Keratinocyte (primary cell): ENCODE data around the gene TRMT61A.

ENCODE experiments used
- CTCF ChIP-seq, 3 experiments: IDR thresholded peaks in 1 of 3; conservative IDR thresholded peaks in 1 of 3; optimal IDR thresholded peaks in 1 of 3; 2 replicates in 2 of 3; 3 replicates in 1 of 3; pipeline versions ENCODE3 to v1.5.1; 2011; ENCODE audit warnings: low read length in 3 of 3, mild to moderate bottlenecking in 3 of 3, moderate library complexity in 2 of 3, control low read depth in 1 of 3, inconsistent platforms in 1 of 3; ENCODE audit not compliant: insufficient read depth in 2 of 3; ENCODE audit errors: extremely low read depth in 1 of 3
- EZH2 ChIP-seq: IDR thresholded peaks from one replicate; pipeline ENCODE4 v1.6.1; 2012; ENCODE audit warnings: inconsistent platforms, mild to moderate bottlenecking, low read length, moderate library complexity

- no peak for TF ChIP-seq CTCF (optimal IDR thresholded peaks at IDR 0.05 in 1 of 3, IDR thresholded peaks at IDR 0.05 in 1 of 3, conservative IDR thresholded peaks at IDR 0.05 in 1 of 3; ENCODE audit: extremely low read depth in 1 of 3, insufficient read depth in 2 of 3, low read length in 3 of 3)
- no peak for TF ChIP-seq EZH2
These were observed 26.1 kb upstream of the TRMT61A start for GRCh38 chr14:103502877-103503276.
